ENCODE data around the gene KRT84.

The KRT84 gene

DNA sequence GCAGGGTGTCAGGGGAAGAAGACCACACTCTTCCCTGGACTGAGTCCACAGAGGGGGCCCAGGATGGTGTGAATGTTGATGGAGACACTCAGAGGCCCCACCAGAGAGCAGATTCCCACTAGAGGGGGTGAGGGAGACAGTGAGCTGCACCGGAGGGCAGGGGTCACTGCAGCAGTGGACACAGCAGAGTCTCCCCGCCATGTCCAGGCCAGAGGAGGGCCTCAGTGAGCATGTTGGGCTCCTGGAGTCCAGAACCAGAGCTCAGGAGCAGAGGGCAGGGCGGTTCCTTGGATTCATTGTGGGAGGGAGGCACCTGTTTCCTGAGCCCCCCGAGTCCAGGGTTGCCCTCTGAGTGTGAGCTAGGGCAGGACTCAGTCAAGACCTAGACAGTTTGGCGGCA lies 22.5 kb upstream of the KRT84 start:
- TF ChIP-seq, protein P1, sequence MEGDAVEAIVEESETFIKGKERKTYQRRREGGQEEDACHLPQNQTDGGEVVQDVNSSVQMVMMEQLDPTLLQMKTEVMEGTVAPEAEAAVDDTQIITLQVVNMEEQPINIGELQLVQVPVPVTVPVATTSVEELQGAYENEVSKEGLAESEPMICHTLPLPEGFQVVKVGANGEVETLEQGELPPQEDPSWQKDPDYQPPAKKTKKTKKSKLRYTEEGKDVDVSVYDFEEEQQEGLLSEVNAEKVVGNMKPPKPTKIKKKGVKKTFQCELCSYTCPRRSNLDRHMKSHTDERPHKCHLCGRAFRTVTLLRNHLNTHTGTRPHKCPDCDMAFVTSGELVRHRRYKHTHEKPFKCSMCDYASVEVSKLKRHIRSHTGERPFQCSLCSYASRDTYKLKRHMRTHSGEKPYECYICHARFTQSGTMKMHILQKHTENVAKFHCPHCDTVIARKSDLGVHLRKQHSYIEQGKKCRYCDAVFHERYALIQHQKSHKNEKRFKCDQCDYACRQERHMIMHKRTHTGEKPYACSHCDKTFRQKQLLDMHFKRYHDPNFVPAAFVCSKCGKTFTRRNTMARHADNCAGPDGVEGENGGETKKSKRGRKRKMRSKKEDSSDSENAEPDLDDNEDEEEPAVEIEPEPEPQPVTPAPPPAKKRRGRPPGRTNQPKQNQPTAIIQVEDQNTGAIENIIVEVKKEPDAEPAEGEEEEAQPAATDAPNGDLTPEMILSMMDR (IDR thresholded peaks at IDR 0.05; ENCODE audit: insufficient read depth, low read length, poor library complexity, severe bottlenecking), result no peak

DNA sequence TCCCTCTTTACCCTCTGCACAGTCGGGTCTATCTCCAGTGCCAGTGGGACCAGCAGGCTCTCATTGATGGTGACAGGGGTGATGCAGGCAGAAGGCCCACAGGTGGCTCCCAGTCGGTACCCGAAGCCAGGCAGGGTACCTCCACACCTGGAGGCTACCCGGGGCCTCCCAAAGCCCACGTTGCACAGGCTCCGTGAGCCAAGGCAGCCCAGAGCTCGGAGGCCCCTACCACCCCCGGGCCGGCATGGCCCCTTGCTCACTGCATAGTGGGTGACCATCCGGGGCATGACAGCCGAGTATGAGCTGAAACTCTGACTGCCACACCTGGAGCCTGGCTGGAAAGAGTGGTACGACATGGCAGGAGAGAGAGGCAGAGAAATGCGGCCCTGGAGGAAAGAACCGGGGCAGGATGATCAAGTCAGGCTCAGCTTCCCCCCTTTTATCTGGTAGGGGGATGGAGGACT lies 20.5 kb upstream of the KRT84 start, which contains the start of gene KRT82:
TSS of gene KRT82 (minus strand) at position 414 of the 464 bp plus-strand sequence. CDS start at position 356, 58 bp downstream.
- Histone ChIP-seq H3K36me3 (ENCODE audit: control insufficient read depth, insufficient read depth, low read length) (no peaks in the 10 kb centered on the region), H3K27me3 (replicated peaks; ENCODE audit: control insufficient read depth, insufficient read depth, low read length) (peaks cover 2% of the 10 kb centered on the region), H3K4me3 (replicated peaks; ENCODE audit: low read depth, low read length) (no peak within 1 kb of the TSS)
- TF ChIP-seq, protein P1 (IDR thresholded peaks at IDR 0.05; ENCODE audit: insufficient read depth, low read length, poor library complexity, severe bottlenecking), result no peak
- no peak for DNase-seq (ENCODE audit: extremely low read depth, insufficient read length)

More for the DNA sequence above, 22.5 kb upstream of the KRT84 start:
- DNase-seq (ENCODE audit: extremely low read depth, insufficient read length), result no peak
- H3K27me3 ChIP-seq (replicated peaks; ENCODE audit: control insufficient read depth, insufficient read depth, low read length), result peaks cover 2% of the 10 kb centered on the region
- no peaks in the 10 kb centered on the region for H3K36me3 ChIP-seq (ENCODE audit: control insufficient read depth, insufficient read depth, low read length)
- H3K4me3 ChIP-seq (replicated peaks; ENCODE audit: low read depth, low read length), result no peak overlapping the region

GRCh38 chr12:52404951-52405350 lies 19.5 kb upstream of the KRT84 start:
- Histone ChIP-seq H3K27me3 (replicated peaks; ENCODE audit: control insufficient read depth, insufficient read depth, low read length) (peaks cover 2% of the 10 kb centered on the region), H3K36me3 (ENCODE audit: control insufficient read depth, insufficient read depth, low read length) (no peaks in the 10 kb centered on the region), H3K4me3 (replicated peaks; ENCODE audit: low read depth, low read length) (no peak overlapping the region)
- TF ChIP-seq, protein P1 (IDR thresholded peaks at IDR 0.05; ENCODE audit: insufficient read depth, low read length, poor library complexity, severe bottlenecking), result no peak
- DNase-seq (ENCODE audit: extremely low read depth, insufficient read length), result no peak

GRCh38 chr12:52403561-52403960 lies 18.1 kb upstream of the KRT84 start:
- DNase-seq (ENCODE audit: extremely low read depth, insufficient read length), result no peak
- H3K4me3 ChIP-seq (replicated peaks; ENCODE audit: low read depth, low read length), result no peak overlapping the region
- peaks cover 4% of the 10 kb centered on the region for H3K27me3 ChIP-seq (replicated peaks; ENCODE audit: control insufficient read depth, insufficient read depth, low read length)
- TF ChIP-seq, protein P1 (IDR thresholded peaks at IDR 0.05; ENCODE audit: insufficient read depth, low read length, poor library complexity, severe bottlenecking), result no peak
- no peaks in the 10 kb centered on the region for H3K36me3 ChIP-seq (ENCODE audit: control insufficient read depth, insufficient read depth, low read length)

DNA sequence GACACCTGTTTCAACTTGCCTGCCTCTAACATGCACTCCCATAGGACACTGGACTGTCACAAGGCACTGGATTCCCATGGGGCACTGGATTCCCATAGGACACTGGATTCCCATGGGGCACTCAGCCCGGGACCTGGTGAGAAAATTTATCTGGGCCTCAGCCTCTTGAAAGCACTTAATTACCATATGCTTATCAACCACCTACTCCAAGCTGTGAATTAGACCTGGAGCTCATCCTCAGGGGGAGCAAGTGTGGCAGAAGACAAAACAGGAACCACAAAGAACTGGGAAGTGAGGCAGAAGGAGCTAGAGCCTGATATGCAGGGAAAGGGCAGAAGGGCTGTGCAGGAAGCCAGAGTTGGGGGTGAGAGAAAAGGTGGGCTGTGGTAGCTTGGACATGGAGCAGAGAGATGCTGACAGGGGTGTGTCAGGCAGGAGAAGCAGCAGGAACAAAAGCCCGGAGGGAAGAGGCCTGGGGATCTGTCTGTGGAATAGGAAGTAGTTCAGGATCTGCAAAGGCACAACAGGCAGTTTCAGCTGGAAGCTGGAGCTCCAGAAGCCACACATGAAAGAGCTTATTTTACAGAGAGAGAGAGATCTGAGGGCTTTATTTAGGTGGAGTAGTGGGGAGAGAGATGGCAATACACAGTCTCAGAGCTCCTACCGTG lies 17.6 kb upstream of the KRT84 start:
- H3K36me3 ChIP-seq (ENCODE audit: control insufficient read depth, insufficient read depth, low read length), result no peaks in the 10 kb centered on the region
- H3K4me3 ChIP-seq (replicated peaks; ENCODE audit: low read depth, low read length), result no peak overlapping the region
- H3K27me3 ChIP-seq (replicated peaks; ENCODE audit: control insufficient read depth, insufficient read depth, low read length), result peaks cover 4% of the 10 kb centered on the region
- no peak for DNase-seq (ENCODE audit: extremely low read depth, insufficient read length)
- TF ChIP-seq, protein P1 (IDR thresholded peaks at IDR 0.05; ENCODE audit: insufficient read depth, low read length, poor library complexity, severe bottlenecking), result no peak

Measured in GM06990 (cell line).